ENCODE data around the gene RPL36.

DNA sequence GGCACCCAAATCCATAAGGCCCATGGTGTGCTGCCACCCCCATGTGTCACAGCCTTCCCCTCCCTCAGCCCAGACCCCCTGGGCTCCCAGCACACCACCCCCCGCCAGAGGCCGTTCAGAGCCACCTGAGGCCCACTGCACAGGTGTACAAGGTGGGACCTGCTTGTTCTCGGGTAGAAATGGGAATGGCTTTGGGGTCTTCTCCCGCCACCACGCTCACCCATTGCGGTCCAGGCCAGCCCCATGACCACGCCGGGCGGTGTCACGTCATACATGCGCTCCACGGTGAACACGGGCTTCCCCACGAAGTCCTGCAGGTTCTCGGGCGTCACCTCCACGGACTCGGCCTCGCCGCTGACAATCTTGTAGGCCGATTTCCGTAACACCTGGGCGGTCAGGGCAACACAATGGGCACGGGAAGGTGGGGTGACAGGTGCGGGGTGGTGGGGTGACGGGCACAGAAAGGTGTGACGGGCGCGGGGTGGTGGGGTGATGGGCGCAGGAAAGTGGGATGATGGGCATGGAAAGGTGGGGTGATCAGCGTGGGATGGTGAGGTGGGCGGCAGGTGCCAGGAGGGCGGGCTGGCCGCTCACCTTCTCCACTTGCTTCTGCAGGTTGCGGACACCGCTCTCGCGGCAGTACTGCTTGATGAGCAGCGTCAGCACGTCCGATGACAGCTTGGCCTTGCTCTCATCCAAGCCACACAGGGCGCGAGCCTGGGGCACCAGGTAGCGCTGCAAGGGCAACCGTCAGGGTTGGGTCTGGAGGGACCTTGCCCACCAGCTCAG lies 4.3 kb downstream of the RPL36 start:
- TF ChIP-seq, protein P1, sequence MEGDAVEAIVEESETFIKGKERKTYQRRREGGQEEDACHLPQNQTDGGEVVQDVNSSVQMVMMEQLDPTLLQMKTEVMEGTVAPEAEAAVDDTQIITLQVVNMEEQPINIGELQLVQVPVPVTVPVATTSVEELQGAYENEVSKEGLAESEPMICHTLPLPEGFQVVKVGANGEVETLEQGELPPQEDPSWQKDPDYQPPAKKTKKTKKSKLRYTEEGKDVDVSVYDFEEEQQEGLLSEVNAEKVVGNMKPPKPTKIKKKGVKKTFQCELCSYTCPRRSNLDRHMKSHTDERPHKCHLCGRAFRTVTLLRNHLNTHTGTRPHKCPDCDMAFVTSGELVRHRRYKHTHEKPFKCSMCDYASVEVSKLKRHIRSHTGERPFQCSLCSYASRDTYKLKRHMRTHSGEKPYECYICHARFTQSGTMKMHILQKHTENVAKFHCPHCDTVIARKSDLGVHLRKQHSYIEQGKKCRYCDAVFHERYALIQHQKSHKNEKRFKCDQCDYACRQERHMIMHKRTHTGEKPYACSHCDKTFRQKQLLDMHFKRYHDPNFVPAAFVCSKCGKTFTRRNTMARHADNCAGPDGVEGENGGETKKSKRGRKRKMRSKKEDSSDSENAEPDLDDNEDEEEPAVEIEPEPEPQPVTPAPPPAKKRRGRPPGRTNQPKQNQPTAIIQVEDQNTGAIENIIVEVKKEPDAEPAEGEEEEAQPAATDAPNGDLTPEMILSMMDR (IDR thresholded peaks at IDR 0.05), result no peak
- TF ChIP-seq EZH2 (IDR thresholded peaks at IDR 0.05), result no peak

Data from neural progenitor cell (in vitro differentiated cells).